Mesenchymal stem cell (in vitro differentiated cells and primary cell): Measurements from ENCODE around the gene ST6GALNAC3.

ENCODE experiments used
- DNase-seq: peaks from one replicate; pipeline ENCODE4 v3.0.0-alpha.2; 2013
- H2AFZ ChIP-seq: one replicate; pipeline ENCODE4 v1.6.1; 2013; ENCODE audit warnings: low read depth, mild to moderate bottlenecking, control low read depth, inconsistent platforms, low read length, moderate library complexity
- H2AK5ac ChIP-seq: 2 replicates; pipeline ENCODE4 v1.6.1; 2013; ENCODE audit warnings: low read length, moderate library complexity, mild to moderate bottlenecking, inconsistent platforms; ENCODE audit not compliant: severe bottlenecking
- H2BK120ac ChIP-seq: one replicate; pipeline ENCODE4 v1.6.1; 2013; ENCODE audit warnings: low read depth, mild to moderate bottlenecking, inconsistent platforms, low read length, moderate library complexity
- H2BK12ac ChIP-seq, 2 experiments: one replicate each; pipeline ENCODE4 v1.6.1; 2013; ENCODE audit warnings: inconsistent platforms in 2 of 2, low read length in 2 of 2, mild to moderate bottlenecking in 2 of 2, moderate library complexity in 2 of 2, control low read depth in 1 of 2
- H2BK15ac ChIP-seq: one replicate; pipeline ENCODE4 v1.6.1; 2013; ENCODE audit warnings: mild to moderate bottlenecking, low read depth, inconsistent platforms; ENCODE audit not compliant: poor library complexity, severe bottlenecking
- H2BK5ac ChIP-seq: 2 replicates; pipeline ENCODE4 v1.6.1; 2013; ENCODE audit warnings: low read depth, mild to moderate bottlenecking, low read length, control low read depth, inconsistent platforms; ENCODE audit not compliant: poor library complexity, severe bottlenecking
- H3K14ac ChIP-seq, 2 experiments: one replicate each; pipeline ENCODE4 v1.6.1; 2013; ENCODE audit warnings: inconsistent platforms in 2 of 2, low read length in 2 of 2, control low read depth in 1 of 2, mild to moderate bottlenecking in 1 of 2, moderate library complexity in 1 of 2
- H3K18ac ChIP-seq, 2 experiments: one replicate each; pipeline ENCODE4 v1.6.1; 2013; ENCODE audit warnings: inconsistent platforms in 2 of 2, low read length in 2 of 2, control low read depth in 1 of 2, low read depth in 1 of 2, mild to moderate bottlenecking in 1 of 2
- H3K23ac ChIP-seq, 2 experiments: one replicate each; pipeline ENCODE4 v1.6.1; 2013; ENCODE audit warnings: inconsistent platforms in 2 of 2, low read length in 2 of 2, mild to moderate bottlenecking in 2 of 2, moderate library complexity in 2 of 2, control low read depth in 1 of 2
- H3K27ac ChIP-seq: 2 replicates; pipeline ENCODE4 v1.5.1; 2013; ENCODE audit warnings: mild to moderate bottlenecking, moderate library complexity, low read length, control low read depth, inconsistent platforms; ENCODE audit not compliant: poor library complexity, severe bottlenecking
- H3K27me3 ChIP-seq, 2 experiments: 2 replicates each; pipeline versions ENCODE4 v1.6.1 to v1.7.0; 2013; ENCODE audit warnings: low read length in 2 of 2, mild to moderate bottlenecking in 2 of 2, moderate library complexity in 2 of 2, control low read depth in 1 of 2, inconsistent platforms in 1 of 2; ENCODE audit not compliant: control insufficient read depth in 1 of 2, insufficient read depth in 1 of 2
- H3K36me3 ChIP-seq, 2 experiments: 2 replicates each; pipeline versions ENCODE4 v1.6.1 to v1.7.0; 2013; ENCODE audit warnings: low read length in 2 of 2, control low read depth in 1 of 2, inconsistent platforms in 1 of 2, low read depth in 1 of 2, mild to moderate bottlenecking in 1 of 2; ENCODE audit not compliant: insufficient read depth in 2 of 2, control insufficient read depth in 1 of 2
- H3K4ac ChIP-seq, 2 experiments: one replicate each; pipeline ENCODE4 v1.6.1; 2013; ENCODE audit warnings: inconsistent platforms in 2 of 2, low read length in 2 of 2, mild to moderate bottlenecking in 2 of 2, moderate library complexity in 2 of 2, control low read depth in 1 of 2, low read depth in 1 of 2
- H3K4me1 ChIP-seq: 2 replicates; pipeline ENCODE4 v1.6.1; 2013; ENCODE audit warnings: low read depth, low read length, control low read depth; ENCODE audit not compliant: control insufficient read depth, insufficient read depth
- H3K4me2 ChIP-seq: 2 replicates; pipeline ENCODE4 v1.6.1; 2013; ENCODE audit warnings: low read length, mild to moderate bottlenecking, inconsistent platforms; ENCODE audit not compliant: poor library complexity, severe bottlenecking
- H3K4me3 ChIP-seq, 2 experiments: 2 replicates each; pipeline versions ENCODE4 v1.5.1 to v1.7.0; 2013; ENCODE audit warnings: low read length in 2 of 2, mild to moderate bottlenecking in 2 of 2, control low read depth in 1 of 2, low read depth in 1 of 2; ENCODE audit not compliant: insufficient read depth in 1 of 2
- H3K79me1 ChIP-seq: replicated peaks from 2 replicates; pipeline ENCODE4 v1.6.1; 2013; ENCODE audit warnings: mild to moderate bottlenecking, control low read depth, low read length, inconsistent platforms; ENCODE audit not compliant: poor library complexity, severe bottlenecking
- H3K9ac ChIP-seq: 2 replicates; pipeline ENCODE4 v1.7.0; 2013; ENCODE audit warnings: mild to moderate bottlenecking, low read length, moderate library complexity
- H3K9me3 ChIP-seq: 2 replicates; pipeline ENCODE4 v1.7.0; 2013; ENCODE audit warnings: mild to moderate bottlenecking, low read length; ENCODE audit not compliant: control insufficient read depth
- H4K8ac ChIP-seq: one replicate; pipeline ENCODE4 v1.6.1; 2013; ENCODE audit warnings: inconsistent platforms, mild to moderate bottlenecking, low read length, moderate library complexity
- H4K91ac ChIP-seq: one replicate; pipeline ENCODE4 v1.6.1; 2013; ENCODE audit warnings: mild to moderate bottlenecking, low read length, inconsistent platforms
- WGBS: methylation state at CpG from one replicate; pipeline ENCODE4 v1.1.7; 2013; ENCODE audit warnings: mixed read lengths; 5-methylcytosine and 5-hydroxymethylcytosine counted together

The ST6GALNAC3 gene

DNA sequence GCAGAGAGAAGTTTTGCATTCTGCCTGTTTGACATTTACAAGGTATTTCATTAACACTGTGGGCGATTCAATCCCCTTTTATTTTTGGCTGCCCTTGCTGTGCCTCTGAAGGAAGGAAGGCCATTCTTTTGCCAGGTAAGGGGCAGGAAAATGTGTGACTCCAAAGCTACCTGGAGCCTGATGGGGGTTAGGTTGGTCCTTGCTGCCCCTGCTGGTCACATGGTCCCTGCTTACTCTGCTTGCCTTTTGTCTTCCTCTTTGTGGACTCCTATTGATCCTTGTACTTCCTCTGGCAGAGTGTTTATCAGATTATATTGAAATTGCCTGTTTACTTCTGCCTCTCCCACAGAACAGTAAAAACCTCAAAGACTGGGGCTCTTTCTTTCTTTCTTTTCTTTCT lies 65.7 kb downstream of the ST6GALNAC3 start:
- Histone ChIP-seq H2BK5ac (no peak overlapping the region), H4K8ac (no peak overlapping the region), H3K14ac (no peak overlapping the region), H3K27me3 (peaks cover 8 to 9% of the 10 kb centered on the region in 2 experiments), H3K9ac (no peak overlapping the region), H2BK15ac (no peak overlapping the region), H3K79me1 (no peaks in the 10 kb centered on the region), H3K4me1 (no peaks in the 10 kb centered on the region), H4K91ac (no peak overlapping the region), H3K9me3 (no peaks in the 10 kb centered on the region), H2AFZ (no peak overlapping the region), H3K36me3 (no peaks in the 10 kb centered on the region), H3K23ac (no peak overlapping the region), H2BK120ac (no peak overlapping the region), H3K4me3 (no peak overlapping the region), H3K27ac (no peak overlapping the region), H3K18ac (peak overlapping the region in 1 of 2 experiments; percentile 48), H3K4me2 (no peak overlapping the region), H2AK5ac (no peak overlapping the region), H2BK12ac (no peak overlapping the region), H3K4ac (no peak overlapping the region)
- no peak for DNase-seq
- 95% methylated on average over 1 of the region's 1 CpG for WGBS

DNA sequence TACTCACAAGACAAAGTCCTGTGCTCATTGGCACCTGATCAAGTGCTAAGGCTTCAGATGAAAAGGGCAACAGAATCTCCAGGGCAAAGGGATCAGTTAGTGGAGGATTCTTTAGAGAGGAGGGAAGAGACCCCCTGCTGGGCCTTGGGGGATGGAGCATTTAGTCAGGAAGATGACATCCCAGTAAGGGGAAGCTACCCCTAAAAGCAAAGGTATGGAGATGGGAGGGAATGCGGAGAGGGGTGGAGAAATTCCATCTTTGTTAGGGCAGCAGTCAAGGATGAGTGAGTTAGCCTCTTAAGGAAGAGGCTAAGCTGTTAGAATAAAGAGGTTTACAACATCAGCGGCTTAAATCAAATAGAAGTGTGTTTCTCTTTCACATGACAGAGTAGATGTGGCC lies 67.4 kb downstream of the ST6GALNAC3 start:
- no peak overlapping the region for H2BK12ac ChIP-seq
- H3K4me1 ChIP-seq = no peaks in the 10 kb centered on the region
- no peak overlapping the region for H2AK5ac ChIP-seq
- no peak overlapping the region for H3K4me3 ChIP-seq
- H3K36me3 ChIP-seq = no peaks in the 10 kb centered on the region
- H2BK120ac ChIP-seq = no peak overlapping the region
- H3K27me3 ChIP-seq = peaks cover 8 to 9% of the 10 kb centered on the region in 2 experiments
- WGBS = 87% methylated on average over 2 of the region's 2 CpGs
- no peak overlapping the region for H3K4me2 ChIP-seq
- H3K9ac ChIP-seq = no peak overlapping the region
- no peak overlapping the region for H2AFZ ChIP-seq
- H3K23ac ChIP-seq = no peak overlapping the region
- no peak overlapping the region for H3K4ac ChIP-seq
- no peak overlapping the region for H3K27ac ChIP-seq
- DNase-seq = no peak
- no peak overlapping the region for H4K91ac ChIP-seq
- no peak overlapping the region for H3K18ac ChIP-seq
- no peak overlapping the region for H4K8ac ChIP-seq
- H3K14ac ChIP-seq = no peak overlapping the region
- no peak overlapping the region for H2BK5ac ChIP-seq
- H3K9me3 ChIP-seq = no peaks in the 10 kb centered on the region
- no peak overlapping the region for H2BK15ac ChIP-seq
- H3K79me1 ChIP-seq = no peaks in the 10 kb centered on the region

DNA sequence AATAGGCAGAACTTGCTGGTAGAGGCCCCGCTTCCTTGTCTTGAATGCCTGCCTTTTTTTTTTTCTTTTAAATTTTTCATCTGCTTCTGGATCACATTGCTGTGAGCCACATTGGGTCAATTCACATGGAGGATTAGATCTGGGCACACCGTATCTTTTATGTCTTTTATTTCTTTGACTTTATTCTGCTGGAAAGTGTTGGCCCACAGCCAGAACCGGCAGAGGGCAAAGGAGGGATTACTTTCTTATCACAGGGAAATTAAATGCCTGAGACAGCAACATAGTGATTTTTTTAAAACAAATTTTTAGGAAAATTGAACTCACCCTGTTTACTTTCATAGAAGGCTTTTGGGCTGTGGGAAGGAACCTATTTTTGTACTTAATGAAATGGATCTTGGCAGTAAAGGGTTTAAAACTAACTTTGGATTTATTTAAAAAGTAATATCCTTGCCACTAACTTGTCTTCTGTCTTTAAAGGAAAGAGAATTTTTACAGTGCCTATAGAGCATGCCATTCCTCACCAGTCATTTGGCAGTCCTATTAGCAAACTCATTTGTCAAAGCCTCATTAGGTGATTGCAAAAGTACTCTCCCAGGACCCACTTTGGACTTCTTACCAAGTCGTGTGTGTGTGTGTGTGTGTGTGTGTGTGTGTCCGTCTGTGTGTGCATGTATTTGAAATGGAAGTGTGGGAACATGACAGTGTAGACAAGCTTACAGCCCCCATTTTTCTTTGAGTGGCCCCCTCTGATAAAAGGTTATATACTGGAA lies 68.4 kb downstream of the ST6GALNAC3 start:
- Histone ChIP-seq H2BK12ac (no peak overlapping the region), H3K4me2 (no peak overlapping the region), H3K9me3 (no peaks in the 10 kb centered on the region)

DNA sequence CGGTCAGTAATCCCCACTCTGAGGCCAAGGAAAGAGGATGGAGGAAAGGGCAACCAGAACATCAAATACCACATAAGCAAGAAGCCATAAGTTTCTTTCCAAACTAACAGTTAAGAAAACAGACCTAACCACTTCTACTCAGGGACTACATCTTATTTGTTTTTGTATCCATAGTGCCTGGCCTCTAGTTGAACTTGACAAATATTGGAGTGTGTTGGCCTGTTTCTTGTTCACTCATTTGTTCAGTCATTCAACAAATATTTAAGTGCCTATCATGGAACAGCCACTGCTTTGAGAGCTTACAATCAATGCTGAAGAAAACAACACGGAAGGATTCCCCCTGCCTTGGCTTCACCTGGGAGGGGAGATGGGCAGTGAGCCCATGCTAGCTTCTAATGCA lies 69.7 kb downstream of the ST6GALNAC3 start:
- peak; percentile 30 for DNase-seq
- Histone ChIP-seq H3K27ac (no peak overlapping the region), H3K9ac (no peak overlapping the region), H3K4ac (no peak overlapping the region), H3K4me3 (no peak overlapping the region), H2BK120ac (no peak overlapping the region), H3K9me3 (no peaks in the 10 kb centered on the region), H3K4me2 (no peak overlapping the region), H2BK5ac (no peak overlapping the region), H2BK12ac (no peak overlapping the region), H3K36me3 (no peaks in the 10 kb centered on the region), H2AFZ (no peak overlapping the region), H4K8ac (no peak overlapping the region), H2BK15ac (no peak overlapping the region), H3K23ac (no peak overlapping the region), H3K14ac (no peak overlapping the region), H3K27me3 (peaks cover 0 to 13% of the 10 kb centered on the region in 2 experiments), H3K18ac (no peak overlapping the region), H4K91ac (no peak overlapping the region), H3K79me1 (no peaks in the 10 kb centered on the region), H2AK5ac (no peak overlapping the region), H3K4me1 (no peaks in the 10 kb centered on the region)
- WGBS = 95% methylated on average over 1 of the region's 2 CpGs

More for the DNA sequence above, 68.4 kb downstream of the ST6GALNAC3 start:
- Histone ChIP-seq H3K36me3 (no peaks in the 10 kb centered on the region), H3K18ac (no peak overlapping the region), H2AFZ (no peak overlapping the region), H3K4me1 (no peaks in the 10 kb centered on the region), H3K23ac (no peak overlapping the region), H3K27ac (no peak overlapping the region), H2BK120ac (no peak overlapping the region), H3K4me3 (no peak overlapping the region), H3K27me3 (peaks cover 0 to 9% of the 10 kb centered on the region in 2 experiments), H3K14ac (no peak overlapping the region), H4K91ac (no peak overlapping the region), H2BK5ac (no peak overlapping the region), H3K9ac (no peak overlapping the region), H3K79me1 (no peaks in the 10 kb centered on the region), H3K4ac (no peak overlapping the region), H2BK15ac (no peak overlapping the region), H2AK5ac (no peak overlapping the region), H4K8ac (no peak overlapping the region)
- no peak for DNase-seq
- 72% methylated on average over 3 of the region's 5 CpGs for WGBS
